K562 (cell line): ENCODE results near the gene B3GALNT2. TPM values are rescaled to one million over a fixed set of nuclear protein-coding genes. Genes with fewer than 3 reads are reported as not detected.

Experiments used
- CC2D1A ChIP-seq: fragments of 450-650 bp; IDR thresholded peaks from 2 replicates; pipeline ENCODE4 v1.6.1; 2017; ENCODE audit warnings: mild to moderate bottlenecking
- CGGBP1 ChIP-seq: fragments of 250-450 bp; sonication (Bioruptor Pico); IDR thresholded peaks from 2 replicates; pipeline ENCODE4 v1.9.0; 2021; ENCODE audit warnings: mild to moderate bottlenecking
- DACH1 ChIP-seq: fragments of 450-650 bp; IDR thresholded peaks from 2 replicates; pipeline ENCODE4 v1.6.1; 2018; ENCODE audit not compliant: partially characterized antibody
- E2F1 ChIP-seq: sonication (generic); formaldehyde crosslinking; IDR thresholded peaks from 2 replicates; pipeline ENCODE4 v1.8.1; 2023; ENCODE audit warnings: mild to moderate bottlenecking, missing genetic modification reagents, moderate library complexity
- EP400 ChIP-seq: fragments of 450-650 bp; IDR thresholded peaks from 2 replicates; pipeline ENCODE4 v1.6.1; 2017; ENCODE audit warnings: antibody characterized with exemption, mild to moderate bottlenecking, moderate library complexity
- ETS1 ChIP-seq: conservative IDR thresholded peaks from 2 replicates; pipeline ENCODE4 v1.6.1; 2011; ENCODE audit warnings: low read depth, mild to moderate bottlenecking, low read length; ENCODE audit not compliant: control insufficient read depth
- FUS ChIP-seq: fragments of 200-400 bp; formaldehyde crosslinking; optimal IDR thresholded peaks from 2 replicates; pipeline ENCODE3; 2017; ENCODE audit warnings: low read depth, low read length
- GTF2E2 ChIP-seq: fragments of 200-800 bp; sonication (Bioruptor generic); IDR thresholded peaks from 2 replicates; pipeline ENCODE4 v1.6.1; 2016; ENCODE audit warnings: missing genetic modification characterization, missing compliant biosample characterization
- KLF10 ChIP-seq: fragments of 250-450 bp; sonication (Bioruptor Pico); IDR thresholded peaks from 2 replicates; pipeline ENCODE4 v1.6.1; 2021; ENCODE audit warnings: matching md5 sums
- MBD1 ChIP-seq: fragments of 250-450 bp; sonication (Bioruptor Pico); IDR thresholded peaks from 2 replicates; pipeline ENCODE4 v1.8.0; 2022; ENCODE audit warnings: inconsistent platforms
- NFIC ChIP-seq: fragments of 450-650 bp; IDR thresholded peaks from 2 replicates; pipeline ENCODE4 v1.6.1; 2017; ENCODE audit warnings: mild to moderate bottlenecking, inconsistent platforms
- NUFIP1 ChIP-seq: fragments of 450-650 bp; IDR thresholded peaks from 2 replicates; pipeline ENCODE4 v1.6.1; 2018; ENCODE audit not compliant: partially characterized antibody
- PCBP1 ChIP-seq: fragments of 200-400 bp; formaldehyde crosslinking; IDR thresholded peaks from 2 replicates; pipeline ENCODE4 v1.6.1; 2018; ENCODE audit warnings: mild to moderate bottlenecking, low read depth, low read length; ENCODE audit not compliant: poor library complexity, severe bottlenecking
- PCBP2 ChIP-seq: fragments of 200-400 bp; formaldehyde crosslinking; IDR thresholded peaks from 2 replicates; pipeline ENCODE4 v1.6.1; 2018; ENCODE audit warnings: low read length, low read depth, mild to moderate bottlenecking, moderate library complexity; ENCODE audit not compliant: poor library complexity, severe bottlenecking
- POLR2G ChIP-seq: fragments of 200-400 bp; formaldehyde crosslinking; IDR thresholded peaks from 2 replicates; pipeline ENCODE4 v1.6.1; 2017; ENCODE audit warnings: low read depth, mild to moderate bottlenecking, antibody characterized with exemption, low read length, moderate library complexity
- ZBTB33 ChIP-seq: sonication (generic); formaldehyde crosslinking; IDR thresholded peaks from 2 replicates; pipeline ENCODE4 v1.8.1; 2023; ENCODE audit warnings: mild to moderate bottlenecking, missing genetic modification reagents
- ZNF133 ChIP-seq: fragments of 250-450 bp; sonication (Bioruptor Pico); IDR thresholded peaks from 2 replicates; pipeline ENCODE4 v1.4.0; 2020; ENCODE audit warnings: mild to moderate bottlenecking
- ZNF197 ChIP-seq: fragments of 200-800 bp; sonication (Bioruptor generic); IDR thresholded peaks from 2 replicates; pipeline ENCODE4 v1.6.1; 2016; ENCODE audit warnings: low read depth, missing genetic modification characterization, missing compliant biosample characterization
- ZNF395 ChIP-seq: fragments of 200-800 bp; sonication (Bioruptor generic); IDR thresholded peaks from 2 replicates; pipeline ENCODE4 v1.6.1; 2017; ENCODE audit warnings: missing genetic modification characterization, missing compliant biosample characterization
- ZNF561 ChIP-seq: fragments of 450-650 bp; formaldehyde crosslinking; conservative IDR thresholded peaks from 2 replicates; pipeline ENCODE4 v1.4.0; 2020; ENCODE audit warnings: mild to moderate bottlenecking, moderate library complexity
- ZNF589 ChIP-seq: fragments of 200-800 bp; sonication (Bioruptor generic); IDR thresholded peaks from 2 replicates; pipeline ENCODE4 v1.6.1; 2016; ENCODE audit warnings: low read depth, missing genetic modification characterization, missing compliant biosample characterization
- ZNF696 ChIP-seq: fragments of 250-450 bp; sonication (Bioruptor Pico); conservative IDR thresholded peaks from 2 replicates; pipeline ENCODE4 v1.4.0; 2020; ENCODE audit warnings: mild to moderate bottlenecking, moderate library complexity
- polyA plus RNA-seq, 8 experiments: library from polyadenylated mRNA; depleted of rRNA in 4 of 8; stranded (reverse) in 5 of 8; unstranded in 3 of 8; fragments of >200 nt; fragmentation: Nextera tagmentation in 2 of 8; fragmentation: Illumina TruSeq in 1 of 8; extraction: Ambion mirVana in 2 of 8; extraction: Trizol in 1 of 8; gene quantifications; 2 replicates each; pipeline versions ENCODE4 v1.2.1 to v1.2.3, GENCODE V29; 2011 to 2014; ENCODE audit warnings: inconsistent platforms in 1 of 8, missing spikeins in 1 of 8
- total RNA-seq, 7 experiments: library from RNA; depleted of rRNA in 6 of 7; stranded (reverse); fragments of >200 nt in 6 of 7; fragmentation: Illumina TruSeq in 2 of 7; extraction: Trizol in 2 of 7; gene quantifications; 2 replicates each; pipeline versions ENCODE4 v1.2.1 to v1.2.3, GENCODE V29; 2011 to 2021; ENCODE audit warnings: low replicate concordance in 1 of 7

Gene B3GALNT2
- total and polyA plus RNA-seq, 9 of the 15 experiments (the other 6 are each of a cell fraction or from before 2014, with no cell fraction given) = 2.0 to 31.7 (median 22.9) TPM

GRCh38 chr1:235504122-235504493 is at the start of gene B3GALNT2 (continued):
- TF ChIP-seq GTF2E2 (tag) (peak; percentile 60; the same call in 1 of the 2 replicates), KLF10 (CRISPR knock-in tag) (no peak), NUFIP1 (no peak), CGGBP1 (peak; percentile 84; the same call in 1 of the 2 replicates), ZNF395 (CRISPR knock-in tag) (no peak), NFIC (peak; percentile 42), ZBTB33 (CRISPR knock-in tag) (no peak), ZNF197 (no peak), ZNF133 (CRISPR knock-in tag) (peak; percentile 49; the same call in 1 of the 2 replicates), ETS1 (no peak), ZNF589 (CRISPR knock-in tag) (no peak), POLR2G (peak; percentile 90), CC2D1A (no peak), ZNF561 (CRISPR knock-in tag) (no peak), DACH1 (peak; percentile 52), EP400 (no peak), ZNF696 (CRISPR knock-in tag) (no peak), MBD1 (CRISPR knock-in tag) (no peak), E2F1 (no peak), FUS (peak; percentile 90), PCBP2 (no peak), PCBP1 (peak; percentile 90)
